A549 treated with AZD9567 at 1 μM for 4 hours (cell line): Measurements from ENCODE around the gene ADAM22. TPM values are rescaled to one million over a fixed set of nuclear protein-coding genes. Genes with fewer than 3 reads are reported as not detected.

Experiments used
- total RNA-seq: library from RNA; stranded (reverse); fragments of 200-300 nt; extraction: Qiagen RNA extraction; gene quantifications from 5 replicates; pipeline ENCODE4 v1.2.3, GENCODE V29; 2022; ENCODE audit not compliant: insufficient read depth

Gene ADAM22, protein sequence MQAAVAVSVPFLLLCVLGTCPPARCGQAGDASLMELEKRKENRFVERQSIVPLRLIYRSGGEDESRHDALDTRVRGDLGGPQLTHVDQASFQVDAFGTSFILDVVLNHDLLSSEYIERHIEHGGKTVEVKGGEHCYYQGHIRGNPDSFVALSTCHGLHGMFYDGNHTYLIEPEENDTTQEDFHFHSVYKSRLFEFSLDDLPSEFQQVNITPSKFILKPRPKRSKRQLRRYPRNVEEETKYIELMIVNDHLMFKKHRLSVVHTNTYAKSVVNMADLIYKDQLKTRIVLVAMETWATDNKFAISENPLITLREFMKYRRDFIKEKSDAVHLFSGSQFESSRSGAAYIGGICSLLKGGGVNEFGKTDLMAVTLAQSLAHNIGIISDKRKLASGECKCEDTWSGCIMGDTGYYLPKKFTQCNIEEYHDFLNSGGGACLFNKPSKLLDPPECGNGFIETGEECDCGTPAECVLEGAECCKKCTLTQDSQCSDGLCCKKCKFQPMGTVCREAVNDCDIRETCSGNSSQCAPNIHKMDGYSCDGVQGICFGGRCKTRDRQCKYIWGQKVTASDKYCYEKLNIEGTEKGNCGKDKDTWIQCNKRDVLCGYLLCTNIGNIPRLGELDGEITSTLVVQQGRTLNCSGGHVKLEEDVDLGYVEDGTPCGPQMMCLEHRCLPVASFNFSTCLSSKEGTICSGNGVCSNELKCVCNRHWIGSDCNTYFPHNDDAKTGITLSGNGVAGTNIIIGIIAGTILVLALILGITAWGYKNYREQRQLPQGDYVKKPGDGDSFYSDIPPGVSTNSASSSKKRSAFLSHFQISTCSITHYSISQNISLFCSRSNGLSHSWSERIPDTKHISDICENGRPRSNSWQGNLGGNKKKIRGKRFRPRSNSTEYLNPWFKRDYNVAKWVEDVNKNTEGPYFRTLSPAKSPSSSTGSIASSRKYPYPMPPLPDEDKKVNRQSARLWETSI
- 0.20 to 0.36 TPM (median 0.29 TPM) in 5 replicates for total RNA-seq

DNA sequence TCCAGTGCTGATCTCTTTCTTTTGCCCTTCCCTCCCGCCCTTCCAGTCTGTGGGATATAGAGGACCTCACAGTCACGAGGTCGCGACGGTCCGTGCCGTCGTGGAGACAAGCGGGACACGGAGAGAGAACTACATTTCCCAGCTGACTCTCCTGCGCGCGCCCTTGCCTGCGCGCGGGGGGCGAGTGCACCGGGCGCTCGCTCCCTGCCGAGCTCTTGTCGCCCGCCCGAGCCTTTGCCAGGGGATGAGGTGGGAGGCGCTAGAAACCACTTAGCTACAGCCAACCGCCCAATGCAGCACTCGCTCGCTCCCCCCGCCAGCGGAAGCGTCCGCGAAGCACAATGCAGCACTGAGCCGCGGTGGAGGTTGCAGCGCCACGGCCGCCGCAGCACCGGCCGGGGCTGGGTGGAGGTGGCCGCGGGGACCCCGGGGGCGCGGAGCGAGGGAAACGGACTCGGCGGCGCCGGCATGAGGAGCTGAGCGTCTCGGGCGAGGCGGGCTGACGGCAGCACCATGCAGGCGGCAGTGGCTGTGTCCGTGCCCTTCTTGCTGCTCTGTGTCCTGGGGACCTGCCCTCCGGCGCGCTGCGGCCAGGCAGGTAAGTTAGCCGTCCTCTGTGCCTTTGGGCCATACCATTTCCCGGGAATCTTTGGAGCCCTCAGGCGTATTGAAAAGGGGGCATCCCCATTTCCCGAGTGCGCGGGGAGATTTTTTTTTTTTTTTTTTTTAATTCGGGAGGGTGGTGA is at the start of gene ADAM22:
Gene ADAM22, plus strand, starts transcription at position 299 of the 746 bp plus-strand sequence. Its CDS starts 215 bp downstream, at position 514.

DNA sequence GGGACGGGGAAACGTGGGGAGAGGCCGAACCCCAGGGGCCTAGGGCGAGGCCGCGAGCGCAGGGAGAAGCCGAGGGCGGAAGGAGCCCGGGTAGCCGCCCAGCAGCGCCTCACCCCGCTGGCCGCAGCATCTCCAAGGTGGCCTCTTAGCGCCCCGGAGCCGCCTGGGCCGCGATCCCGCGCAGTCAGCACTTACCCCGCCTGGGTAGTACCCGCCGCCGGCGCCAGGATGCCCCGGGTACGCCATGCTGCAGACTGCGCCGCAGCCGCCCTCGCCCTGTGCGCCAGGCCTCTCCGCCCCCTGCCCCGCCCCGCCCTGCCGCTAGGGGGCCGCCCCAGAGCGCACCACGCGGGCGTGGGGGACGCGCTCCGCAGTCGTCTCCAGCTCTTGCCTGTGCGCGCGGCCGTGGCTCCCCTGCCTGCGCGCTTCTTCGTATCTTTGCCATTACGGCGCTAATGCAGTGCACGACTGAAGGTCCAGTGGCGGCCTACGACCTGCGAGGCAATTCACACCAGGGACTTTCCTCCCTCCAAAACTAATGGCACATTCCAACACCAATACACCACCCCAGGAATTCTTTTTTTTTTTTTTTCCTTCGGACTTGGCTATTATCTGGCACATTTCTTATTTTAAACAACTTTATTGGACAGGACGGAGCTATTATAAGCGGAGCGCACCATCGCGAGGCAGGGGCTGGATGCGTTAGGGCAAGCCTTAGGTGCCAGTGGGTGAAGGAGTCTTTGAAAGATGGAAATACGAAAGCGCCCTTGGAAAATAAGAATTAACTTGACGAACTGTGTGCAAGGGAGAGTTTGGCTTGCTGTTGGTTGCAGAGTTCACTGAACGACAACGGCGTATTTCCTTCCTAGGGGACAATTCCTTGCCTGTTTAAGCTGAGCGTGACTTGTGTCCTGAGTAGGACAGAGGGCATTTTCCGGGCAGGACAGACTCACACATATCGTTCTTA is 286.0 kb downstream of the ADAM22 start, which contains the start of gene SRI:
Gene SRI, minus strand, starts transcription at position 258 of the 967 bp plus-strand sequence. Its CDS starts 12 bp downstream, at position 246.

Other genes with a start within 250 kb of the ADAM22 start
- gene SLC25A40, start 57.9 kb upstream of the ADAM22 start, total RNA-seq = 6.7 to 12.7 TPM (median 10.2 TPM) in 5 replicates
- gene DBF4, start 57.8 kb upstream of the ADAM22 start, total RNA-seq = 23.2 to 33.2 TPM (median 30.7 TPM) in 5 replicates